Gastrocnemius medialis (tissue), 4 donors: ENCODE results near the gene TF.

ENCODE experiments used
- CTCF ChIP-seq, 5 experiments: fragments of 450-650 bp in 3 of 5; fragments of 200-600 bp in 2 of 5; sonication (generic) in 2 of 5; IDR thresholded peaks in 4 of 5; conservative IDR thresholded peaks in 1 of 5; 1 replicate in 4 of 5; 2 replicates in 1 of 5; pipeline ENCODE4 v1.5.1; 2016 to 2019; ENCODE audit warnings: antibody characterized with exemption in 5 of 5, mild to moderate bottlenecking in 3 of 5, moderate library complexity in 3 of 5
- POLR2A ChIP-seq, 2 donors: fragments of 450-650 bp; IDR thresholded peaks; one replicate each; pipeline ENCODE4 v1.6.1; 2017; ENCODE audit warnings: antibody characterized with exemption in 2 of 2, mild to moderate bottlenecking in 2 of 2, moderate library complexity in 2 of 2

GRCh38 chr3:133754973-133755828 is 9.0 kb downstream of the TF start:
- TF ChIP-seq POLR2A (IDR thresholded peaks at IDR 0.05) = no peak
- TF ChIP-seq CTCF (IDR thresholded peaks at IDR 0.05 in 4 of 5, conservative IDR thresholded peaks at IDR 0.05 in 1 of 5) = no peak
